Vagina (tissue), 2 donors: ENCODE results near the gene TRA2B.

Source experiments
- POLR2A ChIP-seq, 2 donors: fragments of 450-650 bp; IDR thresholded peaks; one replicate each; pipeline ENCODE4 v1.6.1; 2017; ENCODE audit warnings: antibody characterized with exemption in 2 of 2, mild to moderate bottlenecking in 2 of 2, moderate library complexity in 2 of 2
- POLR2AphosphoS5 ChIP-seq, 2 donors: sonication (generic); formaldehyde crosslinking; IDR thresholded peaks; one replicate each; pipeline ENCODE4 v1.9.0; 2017; ENCODE audit warnings: antibody characterized with exemption in 2 of 2, mild to moderate bottlenecking in 2 of 2, low read depth in 1 of 2; ENCODE audit not compliant: insufficient read depth in 1 of 2
- TF ChIP-seq, protein P1 (sequence below), 3 experiments: fragments of 450-650 bp in 2 of 3; fragments of 200-600 bp in 1 of 3; sonication (generic) in 1 of 3; IDR thresholded peaks; one replicate each; pipeline ENCODE4 v1.5.1; 2017 to 2019; ENCODE audit warnings: antibody characterized with exemption in 3 of 3, mild to moderate bottlenecking in 2 of 3, moderate library complexity in 2 of 3

DNA sequence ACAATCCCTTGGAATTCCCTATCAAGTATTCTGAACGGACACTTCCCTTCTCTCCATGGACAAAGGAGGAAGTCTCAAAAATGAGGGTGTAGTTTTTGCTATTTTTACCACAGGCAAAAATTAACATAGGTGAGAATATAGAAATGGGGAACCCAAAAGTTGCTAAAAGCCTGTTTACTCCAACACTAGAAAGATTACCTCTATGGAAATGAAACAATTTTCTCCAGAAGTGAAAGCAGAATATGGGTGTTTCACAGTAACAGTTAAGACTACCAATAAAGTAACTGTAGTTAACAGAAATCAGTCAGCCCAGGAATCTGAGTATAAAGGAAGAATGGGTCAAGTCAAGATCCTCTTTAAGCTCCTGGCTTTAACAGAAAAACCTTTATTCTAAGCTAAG lies 9.3 kb downstream of the TRA2B start:
- TF ChIP-seq, protein P1, sequence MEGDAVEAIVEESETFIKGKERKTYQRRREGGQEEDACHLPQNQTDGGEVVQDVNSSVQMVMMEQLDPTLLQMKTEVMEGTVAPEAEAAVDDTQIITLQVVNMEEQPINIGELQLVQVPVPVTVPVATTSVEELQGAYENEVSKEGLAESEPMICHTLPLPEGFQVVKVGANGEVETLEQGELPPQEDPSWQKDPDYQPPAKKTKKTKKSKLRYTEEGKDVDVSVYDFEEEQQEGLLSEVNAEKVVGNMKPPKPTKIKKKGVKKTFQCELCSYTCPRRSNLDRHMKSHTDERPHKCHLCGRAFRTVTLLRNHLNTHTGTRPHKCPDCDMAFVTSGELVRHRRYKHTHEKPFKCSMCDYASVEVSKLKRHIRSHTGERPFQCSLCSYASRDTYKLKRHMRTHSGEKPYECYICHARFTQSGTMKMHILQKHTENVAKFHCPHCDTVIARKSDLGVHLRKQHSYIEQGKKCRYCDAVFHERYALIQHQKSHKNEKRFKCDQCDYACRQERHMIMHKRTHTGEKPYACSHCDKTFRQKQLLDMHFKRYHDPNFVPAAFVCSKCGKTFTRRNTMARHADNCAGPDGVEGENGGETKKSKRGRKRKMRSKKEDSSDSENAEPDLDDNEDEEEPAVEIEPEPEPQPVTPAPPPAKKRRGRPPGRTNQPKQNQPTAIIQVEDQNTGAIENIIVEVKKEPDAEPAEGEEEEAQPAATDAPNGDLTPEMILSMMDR (IDR thresholded peaks at IDR 0.05), result no peak
- TF ChIP-seq POLR2AphosphoS5 (IDR thresholded peaks at IDR 0.05; ENCODE audit: insufficient read depth in 1 of 2, low read depth in 1 of 2), result no peak
- TF ChIP-seq POLR2A (IDR thresholded peaks at IDR 0.05), result no peak
